RWPE1 (cell line): ENCODE results near the gene BRSK2.

Experiments used
- CTCF ChIA-PET: fragments of 350-600 bp; sonication (Branson Sonifier 250); formaldehyde crosslinking; extraction: SDS; loops from one replicate; lab custom pipeline; 2021; lab: Yijun Ruan, JAX
- POLR2A ChIA-PET: fragments of 400-600 bp; formaldehyde crosslinking; extraction: SDS; loops from one replicate; lab custom pipeline; 2020; ENCODE audit warnings: antibody characterized with exemption; ENCODE audit not compliant: low non-redundant PET; lab: Yijun Ruan, JAX
- DNase-seq: peaks from one replicate; pipeline ENCODE4 v3.0.0; 2012; ENCODE audit warnings: low spot score
- H3K27ac ChIP-seq: fragments of 450-650 bp; 2 replicates; pipeline ENCODE4 v1.5.1; 2017
- CTCF ChIP-seq: fragments of 450-650 bp; conservative IDR thresholded peaks from 2 replicates; pipeline ENCODE4 v1.5.1; 2017; ENCODE audit warnings: low read depth, mild to moderate bottlenecking

The BRSK2 gene

GRCh38 chr11:1360835-1361357, 28.8 kb upstream of the BRSK2 start:
- TF ChIP-seq CTCF = no peak
- ChIA-PET POLR2A (no interaction called here), CTCF (no interaction called here)
- H3K27ac ChIP-seq = no peak overlapping the region
- DNase-seq = no peak

GRCh38 chr11:1361882-1362281, 27.9 kb upstream of the BRSK2 start:
- no peak for TF ChIP-seq CTCF
- no peak overlapping the region for H3K27ac ChIP-seq
- ChIA-PET POLR2A (no interaction called here), CTCF (no interaction called here)
- no peak for DNase-seq

GRCh38 chr11:1367721-1368120, 22.0 kb upstream of the BRSK2 start:
- no peak for TF ChIP-seq CTCF
- H3K27ac ChIP-seq = no peak overlapping the region
- ChIA-PET POLR2A (no interaction called here), CTCF (no interaction called here)
- DNase-seq = no peak

- CTCF ChIA-PET = interaction anchor here (0.5 kb wide), 1 partner anchor 59 kb away, joined by 4 read pairs; no protein-coding TSS in a partner anchor
- H3K27ac ChIP-seq = no peak overlapping the region
- no peak for TF ChIP-seq CTCF
- POLR2A ChIA-PET = no interaction called here
- DNase-seq = no peak
These were observed 21.5 kb upstream of the BRSK2 start for GRCh38 chr11:1368216-1368615.

DNA sequence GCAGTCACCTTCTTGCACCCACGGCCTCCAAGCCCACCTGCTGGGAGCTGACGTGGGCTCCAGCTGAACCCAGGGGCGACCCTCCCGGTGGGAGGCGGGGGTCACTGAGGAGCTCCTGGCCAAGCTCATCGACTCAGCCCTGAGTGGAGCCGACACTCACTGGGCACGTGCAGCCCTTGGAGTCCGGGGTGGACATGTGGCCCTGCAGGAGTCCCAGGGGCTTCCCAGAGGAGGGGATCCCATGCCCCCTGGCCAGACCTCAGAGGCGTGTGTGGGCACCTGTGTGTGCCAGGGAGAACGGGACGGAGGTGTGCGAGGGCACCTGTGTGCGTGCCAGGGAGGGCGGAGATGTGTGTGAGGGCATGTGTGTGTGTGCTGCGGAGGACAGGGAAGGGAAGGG, 20.8 kb upstream of the BRSK2 start:
- ChIA-PET POLR2A (no interaction called here), CTCF (interaction anchor here (0.5 kb wide), 1 partner anchor 60 kb away, joined by 4 read pairs; no protein-coding TSS in a partner anchor)
- no peak overlapping the region for H3K27ac ChIP-seq
- TF ChIP-seq CTCF = no peak
- no peak for DNase-seq

DNA sequence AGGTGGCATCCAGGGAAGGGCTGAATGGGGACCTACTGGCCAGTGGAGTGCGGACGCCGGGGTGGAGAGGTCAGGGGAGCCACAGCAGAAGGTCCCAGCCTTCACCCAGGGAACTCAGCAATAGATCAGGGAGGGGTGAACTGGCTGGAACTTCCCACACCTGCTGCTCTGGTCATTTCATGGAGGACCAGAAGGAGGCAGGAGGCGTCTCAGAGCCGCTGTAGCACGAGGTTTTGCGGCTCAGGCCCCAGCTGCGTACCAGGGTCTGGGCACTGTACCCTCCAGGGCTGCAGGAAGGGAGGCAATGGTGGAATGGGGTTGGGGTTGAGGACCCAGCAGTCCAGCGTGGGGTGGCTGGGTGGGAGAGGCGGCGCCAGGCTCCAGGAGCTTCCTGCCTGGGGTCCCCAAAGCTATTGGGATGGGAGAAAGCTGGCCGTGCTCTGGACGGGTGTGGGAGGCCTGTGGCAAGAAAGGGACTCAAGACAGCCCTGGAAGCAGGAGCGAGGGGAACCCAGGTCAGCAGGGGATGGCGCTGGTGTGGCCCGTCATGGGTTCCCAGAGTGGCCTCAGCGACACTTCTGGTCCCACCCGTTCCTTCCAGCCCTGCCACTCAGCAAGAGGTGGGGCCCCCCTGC, 20.2 kb upstream of the BRSK2 start:
- ChIA-PET POLR2A (no interaction called here), CTCF (no interaction called here)
- no peak for DNase-seq
- H3K27ac ChIP-seq = no peak overlapping the region
- TF ChIP-seq CTCF = no peak
